Liver (tissue), 3 donors: Measurements from ENCODE around the gene CLEC3B.

Experiments used
- RAD21 ChIP-seq, 2 donors: IDR thresholded peaks; 2 replicates each; pipeline ENCODE4 v1.6.1; 2016; ENCODE audit warnings: antibody characterized with exemption in 2 of 2, mild to moderate bottlenecking in 2 of 2
- YY1 ChIP-seq: IDR thresholded peaks from 2 replicates; pipeline ENCODE4 v1.6.1; 2016; ENCODE audit warnings: antibody characterized with exemption, mild to moderate bottlenecking
- TF ChIP-seq, protein P1 (sequence below): fragments of 150-350 bp; IDR thresholded peaks from 2 replicates; pipeline ENCODE4 v1.5.1; 2017; ENCODE audit warnings: improper control_type of control experiment, low read depth, low read length; ENCODE audit not compliant: missing input control
- TF ChIP-seq, protein P2 (sequence below): IDR thresholded peaks from 2 replicates; pipeline ENCODE4 v1.6.1; 2016; ENCODE audit warnings: antibody characterized with exemption, mild to moderate bottlenecking
- TF ChIP-seq, protein P3 (sequence below): IDR thresholded peaks from 2 replicates; pipeline ENCODE4 v1.6.1; 2016; ENCODE audit warnings: antibody characterized with exemption
- donor health status: healthy.
- donor health status: healthy.

- TF ChIP-seq, protein P1, sequence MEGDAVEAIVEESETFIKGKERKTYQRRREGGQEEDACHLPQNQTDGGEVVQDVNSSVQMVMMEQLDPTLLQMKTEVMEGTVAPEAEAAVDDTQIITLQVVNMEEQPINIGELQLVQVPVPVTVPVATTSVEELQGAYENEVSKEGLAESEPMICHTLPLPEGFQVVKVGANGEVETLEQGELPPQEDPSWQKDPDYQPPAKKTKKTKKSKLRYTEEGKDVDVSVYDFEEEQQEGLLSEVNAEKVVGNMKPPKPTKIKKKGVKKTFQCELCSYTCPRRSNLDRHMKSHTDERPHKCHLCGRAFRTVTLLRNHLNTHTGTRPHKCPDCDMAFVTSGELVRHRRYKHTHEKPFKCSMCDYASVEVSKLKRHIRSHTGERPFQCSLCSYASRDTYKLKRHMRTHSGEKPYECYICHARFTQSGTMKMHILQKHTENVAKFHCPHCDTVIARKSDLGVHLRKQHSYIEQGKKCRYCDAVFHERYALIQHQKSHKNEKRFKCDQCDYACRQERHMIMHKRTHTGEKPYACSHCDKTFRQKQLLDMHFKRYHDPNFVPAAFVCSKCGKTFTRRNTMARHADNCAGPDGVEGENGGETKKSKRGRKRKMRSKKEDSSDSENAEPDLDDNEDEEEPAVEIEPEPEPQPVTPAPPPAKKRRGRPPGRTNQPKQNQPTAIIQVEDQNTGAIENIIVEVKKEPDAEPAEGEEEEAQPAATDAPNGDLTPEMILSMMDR, result no peak
- TF ChIP-seq, protein P2, sequence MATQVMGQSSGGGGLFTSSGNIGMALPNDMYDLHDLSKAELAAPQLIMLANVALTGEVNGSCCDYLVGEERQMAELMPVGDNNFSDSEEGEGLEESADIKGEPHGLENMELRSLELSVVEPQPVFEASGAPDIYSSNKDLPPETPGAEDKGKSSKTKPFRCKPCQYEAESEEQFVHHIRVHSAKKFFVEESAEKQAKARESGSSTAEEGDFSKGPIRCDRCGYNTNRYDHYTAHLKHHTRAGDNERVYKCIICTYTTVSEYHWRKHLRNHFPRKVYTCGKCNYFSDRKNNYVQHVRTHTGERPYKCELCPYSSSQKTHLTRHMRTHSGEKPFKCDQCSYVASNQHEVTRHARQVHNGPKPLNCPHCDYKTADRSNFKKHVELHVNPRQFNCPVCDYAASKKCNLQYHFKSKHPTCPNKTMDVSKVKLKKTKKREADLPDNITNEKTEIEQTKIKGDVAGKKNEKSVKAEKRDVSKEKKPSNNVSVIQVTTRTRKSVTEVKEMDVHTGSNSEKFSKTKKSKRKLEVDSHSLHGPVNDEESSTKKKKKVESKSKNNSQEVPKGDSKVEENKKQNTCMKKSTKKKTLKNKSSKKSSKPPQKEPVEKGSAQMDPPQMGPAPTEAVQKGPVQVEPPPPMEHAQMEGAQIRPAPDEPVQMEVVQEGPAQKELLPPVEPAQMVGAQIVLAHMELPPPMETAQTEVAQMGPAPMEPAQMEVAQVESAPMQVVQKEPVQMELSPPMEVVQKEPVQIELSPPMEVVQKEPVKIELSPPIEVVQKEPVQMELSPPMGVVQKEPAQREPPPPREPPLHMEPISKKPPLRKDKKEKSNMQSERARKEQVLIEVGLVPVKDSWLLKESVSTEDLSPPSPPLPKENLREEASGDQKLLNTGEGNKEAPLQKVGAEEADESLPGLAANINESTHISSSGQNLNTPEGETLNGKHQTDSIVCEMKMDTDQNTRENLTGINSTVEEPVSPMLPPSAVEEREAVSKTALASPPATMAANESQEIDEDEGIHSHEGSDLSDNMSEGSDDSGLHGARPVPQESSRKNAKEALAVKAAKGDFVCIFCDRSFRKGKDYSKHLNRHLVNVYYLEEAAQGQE, result no peak
- TF ChIP-seq RAD21 (IDR thresholded peaks at IDR 0.05) (no peak), YY1 (peak; percentile 25)
- TF ChIP-seq, protein P3, sequence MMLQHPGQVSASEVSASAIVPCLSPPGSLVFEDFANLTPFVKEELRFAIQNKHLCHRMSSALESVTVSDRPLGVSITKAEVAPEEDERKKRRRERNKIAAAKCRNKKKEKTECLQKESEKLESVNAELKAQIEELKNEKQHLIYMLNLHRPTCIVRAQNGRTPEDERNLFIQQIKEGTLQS, result no peak
These were observed 26.3 kb upstream of the CLEC3B start for GRCh38 chr3:44999782-45000181.
